HG02678 (cell line): ENCODE data around the gene BICC1.
A peak's percentile ranks its signal among the peaks of the same experiment; 100 is the strongest.

Source experiments
- ATAC-seq: cut with Tn5 transposase; IDR thresholded peaks from one replicate; pipeline ENCODE4 v1.9.1; 2021; ENCODE audit warnings: mild to moderate bottlenecking, moderate library complexity; ENCODE audit not compliant: unreplicated experiment

BICC1 gene

DNA sequence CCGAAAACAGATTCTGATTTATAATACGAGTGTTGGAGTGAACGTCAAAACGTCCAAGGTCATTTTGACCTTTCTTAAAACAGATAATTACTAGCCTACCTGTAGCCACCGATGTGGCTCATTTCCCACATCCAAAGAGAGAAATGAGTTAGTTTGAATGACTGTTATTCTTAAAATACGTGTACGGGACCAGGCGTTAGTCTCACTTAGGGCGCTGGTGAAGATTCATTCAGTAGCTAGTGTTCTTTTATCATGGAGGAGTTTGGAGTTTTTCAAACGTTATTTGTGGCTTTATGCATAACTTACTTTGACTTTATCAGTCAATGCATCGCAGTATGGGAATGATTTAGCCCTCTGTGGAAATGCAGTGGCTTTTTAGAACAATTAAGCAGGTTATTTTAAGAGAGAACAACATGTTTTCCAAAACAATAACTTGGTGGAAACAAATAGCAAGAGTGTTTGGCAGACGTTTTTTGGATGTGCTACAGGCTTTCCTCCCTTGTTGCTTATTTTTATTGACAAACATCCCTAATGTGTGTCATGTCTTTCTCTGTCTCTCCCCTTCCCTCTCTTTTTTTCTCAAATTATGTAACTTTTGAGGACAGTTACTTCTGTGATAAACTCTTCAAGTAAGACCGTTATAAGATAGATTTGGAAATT lies 1.6 kb downstream of the BICC1 start:
- no peak for ATAC-seq

DNA sequence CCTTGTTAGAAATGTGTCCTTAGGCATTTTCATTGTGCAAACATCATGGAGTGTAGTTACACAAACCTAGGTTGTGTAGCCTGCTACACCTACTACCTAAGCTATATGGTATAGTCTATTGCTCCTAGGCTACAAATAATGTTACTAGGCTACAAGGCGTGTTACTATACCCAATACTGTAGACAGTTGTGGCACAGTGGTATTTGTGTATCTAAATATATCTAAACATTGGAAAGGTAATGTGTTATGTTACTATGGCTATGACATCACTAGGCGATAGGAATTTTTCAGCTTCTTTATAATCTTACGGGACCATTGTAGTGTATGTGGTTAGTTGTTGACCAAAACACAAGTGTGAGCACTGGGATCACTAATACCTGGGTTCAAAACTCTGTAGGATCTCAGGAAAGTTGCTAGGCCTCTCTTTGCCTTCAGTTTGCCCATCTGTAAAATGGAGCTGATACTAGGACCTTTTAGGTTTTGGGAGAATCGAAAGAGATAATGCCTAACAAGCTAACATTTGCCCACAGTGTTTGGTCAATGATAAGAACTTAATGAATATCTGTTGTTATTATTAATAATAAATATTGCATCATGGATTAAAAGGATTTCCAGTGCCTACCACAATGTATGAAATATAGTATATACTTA lies 2.7 kb downstream of the BICC1 start:
- no peak for ATAC-seq

DNA sequence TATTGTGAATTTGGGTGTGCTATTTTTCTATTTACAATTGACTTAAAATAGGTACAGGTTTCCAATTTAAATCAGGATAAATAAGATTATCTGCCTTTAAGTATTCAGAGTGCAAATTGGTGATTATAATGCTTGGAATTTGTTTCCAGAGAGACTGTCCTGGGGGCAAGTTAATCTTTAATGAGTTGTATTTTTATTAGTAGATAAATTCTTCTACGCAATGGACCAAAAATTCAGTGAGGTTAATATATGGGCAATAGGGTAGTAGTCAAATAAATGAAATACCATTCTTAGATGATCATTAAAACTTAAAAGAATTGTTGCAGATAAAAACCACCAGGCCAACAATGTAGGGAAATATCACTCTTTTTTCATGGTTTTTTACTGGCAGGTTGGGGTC lies 3.4 kb downstream of the BICC1 start:
- no peak for ATAC-seq

DNA sequence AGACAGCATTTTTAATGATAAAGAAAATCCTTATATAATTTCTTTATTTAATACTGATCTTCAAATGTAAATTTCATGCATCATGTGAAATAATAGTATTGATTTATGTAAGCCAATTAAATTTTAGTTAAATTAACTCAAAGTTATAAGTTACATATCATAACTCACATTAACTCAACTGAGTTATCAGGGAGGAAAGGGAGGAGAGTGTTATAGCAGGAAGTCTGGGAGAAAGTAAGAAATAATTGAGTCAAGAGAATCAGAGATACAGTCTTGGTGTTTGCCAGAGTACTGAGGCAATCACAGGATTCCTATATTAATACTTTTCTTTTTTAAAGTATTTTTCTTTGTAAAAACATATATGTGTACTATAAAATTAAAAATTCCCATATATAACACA lies 4.0 kb downstream of the BICC1 start:
- ATAC-seq, result no peak

DNA sequence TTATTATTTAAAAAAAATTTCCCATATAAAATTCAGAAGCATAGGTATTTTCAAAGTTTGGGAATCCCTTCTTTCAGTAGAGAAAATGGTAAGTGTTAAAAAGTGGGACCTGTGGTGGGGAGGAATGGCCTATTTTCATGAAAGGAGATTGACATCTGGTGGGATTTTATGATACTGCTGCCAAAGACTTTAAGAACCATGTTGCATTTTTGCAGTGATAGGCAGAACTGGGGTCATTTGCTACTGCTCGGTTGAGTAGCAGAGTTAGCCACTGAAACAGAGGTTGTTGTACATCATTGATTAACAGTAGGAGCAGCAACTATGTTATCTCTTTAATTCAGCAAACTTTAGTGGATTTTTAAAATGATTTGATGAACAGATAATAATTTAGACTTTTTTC lies 4.4 kb downstream of the BICC1 start:
- no peak for ATAC-seq

DNA sequence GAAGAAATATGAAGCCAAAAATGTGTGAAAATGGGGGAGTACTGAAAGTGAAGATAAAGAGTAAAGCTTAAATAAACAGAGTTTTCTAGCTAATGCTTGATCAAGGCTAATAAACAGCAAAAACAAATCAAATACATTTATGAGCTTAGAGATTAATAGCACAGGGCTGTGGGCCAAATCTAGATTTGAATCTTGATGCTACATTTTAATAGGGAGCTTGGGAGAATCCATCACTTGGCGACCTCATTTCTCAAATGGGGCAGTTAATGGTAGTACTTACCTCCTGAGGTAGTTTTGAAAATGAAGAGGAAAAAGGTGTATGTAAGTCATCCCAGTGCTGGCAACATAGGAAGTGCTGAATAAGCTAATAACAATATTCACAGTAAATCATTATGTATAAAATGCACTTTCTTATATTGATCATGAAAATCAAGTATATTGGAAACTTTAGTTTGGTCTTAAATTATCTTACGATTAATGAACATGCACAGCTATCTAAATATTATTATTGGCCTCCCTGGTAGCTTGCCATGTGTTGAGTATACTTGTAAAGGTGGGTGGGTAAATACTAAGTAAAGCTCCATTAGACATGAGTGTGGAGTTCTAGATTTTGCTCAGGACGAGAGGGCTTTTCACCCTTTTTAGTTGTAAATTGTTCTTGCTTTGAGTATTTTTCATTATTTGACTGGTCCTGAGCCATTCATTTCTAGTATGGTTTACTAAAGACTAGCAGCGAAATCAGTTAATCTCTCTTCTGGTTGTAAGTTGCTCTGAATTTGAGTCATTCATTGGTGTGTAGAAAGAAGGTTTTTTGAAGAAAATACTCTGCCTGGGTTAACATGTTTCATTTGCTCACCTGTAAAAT lies 5.1 kb downstream of the BICC1 start:
- no peak for ATAC-seq

DNA sequence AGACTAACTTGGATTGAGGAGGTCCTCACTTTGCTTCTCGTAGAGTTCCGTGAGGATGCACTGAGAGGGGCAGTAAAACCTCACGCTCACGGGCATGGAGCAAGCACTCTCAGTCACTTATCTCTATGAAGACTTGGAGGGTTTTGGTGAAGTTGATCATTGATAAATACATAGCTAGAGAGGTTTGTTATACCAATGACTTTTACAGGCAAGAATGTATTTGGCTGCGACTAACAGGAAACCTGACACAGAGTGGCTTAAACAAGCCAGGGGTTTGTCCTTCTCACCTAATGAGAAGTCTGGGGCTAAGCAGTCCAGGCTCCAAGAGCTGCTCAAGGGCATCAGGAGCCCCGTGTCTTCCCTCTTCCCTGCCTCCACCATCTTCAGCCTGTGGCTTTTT lies 6.1 kb downstream of the BICC1 start:
- ATAC-seq, result no peak

DNA sequence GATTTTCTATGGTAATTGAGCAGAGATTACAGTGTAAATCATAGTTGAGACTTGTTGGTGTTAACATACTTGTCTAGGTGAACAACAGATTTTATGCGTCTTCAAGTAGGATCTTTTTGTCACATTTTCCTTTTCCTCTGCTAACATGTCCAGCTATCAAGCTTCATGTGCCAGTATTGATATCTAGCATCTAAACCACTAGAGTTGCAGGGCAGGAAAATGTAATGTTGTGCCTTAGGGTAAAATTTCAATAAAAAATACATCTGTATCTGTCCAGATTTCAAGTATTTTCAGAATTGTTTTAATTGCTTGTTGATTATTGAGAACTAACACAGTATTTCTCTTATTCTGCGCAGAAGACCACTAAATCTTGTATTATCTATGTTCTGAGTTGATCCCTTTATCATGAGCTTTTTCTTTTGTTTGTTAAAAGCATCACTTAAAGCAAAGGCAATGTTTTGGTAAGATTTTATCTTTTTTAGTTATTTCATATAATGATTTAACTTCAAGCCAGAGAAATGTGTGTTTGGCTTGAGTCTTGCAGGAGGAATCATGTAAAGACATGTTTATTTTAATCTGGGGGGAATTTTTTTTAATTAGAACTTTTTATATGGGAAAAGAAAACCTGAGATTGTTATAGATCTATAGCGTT lies 16.5 kb downstream of the BICC1 start:
- no peak for ATAC-seq

DNA sequence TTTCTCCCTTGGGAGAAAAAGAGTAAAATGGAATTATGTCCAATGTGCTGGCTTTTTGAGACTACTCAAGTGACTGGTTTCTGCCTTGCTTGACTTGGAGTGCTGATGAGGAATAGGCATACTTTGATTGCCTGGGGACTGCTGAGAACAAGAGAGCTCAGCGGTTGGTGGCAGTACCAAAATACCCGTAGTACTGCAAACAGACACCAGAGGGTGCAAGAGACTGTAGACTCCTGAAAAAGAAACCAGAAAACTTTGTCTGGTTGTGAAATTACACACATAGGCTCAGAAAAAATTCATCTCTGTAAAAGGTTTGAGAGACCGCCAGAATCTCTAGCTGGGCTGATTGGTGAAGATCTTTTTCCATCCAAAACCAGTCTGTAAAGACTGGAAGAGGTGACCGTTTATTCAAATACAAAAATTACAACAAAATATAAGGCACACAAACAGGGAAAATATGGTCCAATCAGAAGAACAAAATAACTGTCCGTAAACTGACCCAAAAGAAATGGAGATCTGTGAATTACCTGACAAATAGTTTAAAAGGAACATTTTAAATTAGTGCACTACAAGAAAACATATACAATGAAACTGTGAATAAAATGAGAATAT lies 18.5 kb downstream of the BICC1 start:
- ATAC-seq, result peak; percentile 96

DNA sequence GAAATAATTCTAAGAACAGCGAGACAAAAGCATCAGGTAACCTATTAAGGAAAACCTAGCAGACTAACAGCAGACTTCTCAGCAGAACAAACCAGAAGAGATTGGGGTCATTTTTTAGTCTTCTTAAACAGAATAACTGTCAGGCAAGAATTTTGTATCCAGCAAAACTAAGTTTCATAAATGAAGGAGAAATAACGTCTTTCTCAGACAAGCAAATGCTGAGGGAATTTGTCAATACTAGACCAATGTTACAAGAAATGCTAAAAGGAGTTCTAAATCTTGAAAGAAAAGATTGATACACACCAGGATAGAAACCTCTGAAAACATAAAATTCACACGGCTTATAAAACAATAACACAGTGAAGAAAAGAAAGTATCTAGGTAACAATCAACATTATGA lies 22.6 kb downstream of the BICC1 start:
- ATAC-seq, result no peak

DNA sequence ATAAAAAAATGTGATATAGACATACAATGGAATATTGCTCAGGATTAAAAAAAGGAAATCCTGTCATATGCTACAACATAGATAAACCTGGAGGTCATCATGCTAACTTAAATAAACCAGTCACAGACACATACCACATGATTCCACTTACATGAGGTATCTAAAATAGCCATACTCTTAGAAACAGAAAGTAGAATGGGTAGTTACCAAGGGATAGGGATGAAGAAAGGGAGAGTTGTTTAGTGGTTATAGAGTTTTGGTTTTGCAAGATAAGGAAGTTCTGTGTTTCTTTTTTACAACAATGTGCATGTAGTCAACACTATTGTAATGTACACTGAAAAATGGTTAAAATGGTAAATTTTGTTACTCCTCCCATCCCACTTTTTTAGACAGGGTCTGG lies 30.5 kb downstream of the BICC1 start:
- ATAC-seq, result no peak

DNA sequence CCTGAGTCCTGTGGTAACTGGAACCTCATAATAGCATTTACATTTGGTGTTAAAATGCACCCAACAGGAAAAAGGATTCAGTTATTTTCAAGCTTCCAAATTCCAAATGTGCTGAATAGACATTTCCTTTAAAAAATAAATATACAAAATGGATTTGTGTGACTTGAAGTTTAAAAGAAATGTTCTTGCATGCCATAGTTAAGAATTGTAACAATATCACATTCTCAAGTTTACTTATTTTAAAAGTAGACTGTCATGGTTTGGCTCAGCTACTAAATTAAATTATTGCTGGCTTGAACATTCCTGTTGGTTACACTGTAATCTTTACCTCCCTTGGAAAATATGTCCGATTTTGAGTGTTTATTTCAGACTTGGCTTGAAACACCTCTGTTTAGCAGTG lies 31.5 kb downstream of the BICC1 start:
- no peak for ATAC-seq

DNA sequence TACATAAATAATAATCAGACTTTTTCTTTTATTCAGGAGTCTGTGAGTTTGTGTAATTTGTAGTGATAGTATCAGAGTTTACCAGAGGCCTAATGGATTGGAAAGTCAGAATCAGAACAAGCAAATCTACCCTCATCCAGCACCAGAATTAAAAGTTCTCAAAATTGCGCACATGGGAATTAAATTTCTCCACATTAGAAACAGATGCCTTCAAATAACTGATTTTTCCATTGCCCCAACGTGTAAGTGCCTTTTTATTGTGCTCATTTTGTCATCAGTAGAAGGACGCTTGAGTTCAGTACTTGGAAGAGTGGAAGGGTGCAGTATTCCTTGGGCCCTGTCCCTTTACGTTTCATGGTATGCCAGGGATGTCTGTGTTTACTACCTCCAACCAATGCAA lies 32.8 kb downstream of the BICC1 start:
- ATAC-seq, result no peak

DNA sequence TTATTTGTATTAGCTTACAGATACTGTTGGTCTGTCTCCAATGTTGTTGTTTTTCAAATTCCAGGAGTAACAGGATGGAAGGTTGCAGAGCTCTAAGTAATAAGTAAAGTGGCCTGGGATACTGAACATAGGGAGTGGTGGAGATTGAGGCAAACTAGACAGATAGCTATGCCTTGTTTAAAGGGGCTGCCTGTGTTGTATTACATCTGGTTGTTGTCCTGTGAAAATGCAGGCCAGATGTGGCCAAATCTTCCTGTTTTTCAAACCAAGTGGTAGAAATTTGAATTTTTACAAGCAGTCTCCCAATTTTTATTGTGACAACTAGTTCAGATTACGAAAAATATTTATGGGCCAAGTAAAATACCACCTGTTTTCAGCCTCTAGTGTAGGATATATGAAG lies 33.5 kb downstream of the BICC1 start:
- ATAC-seq, result no peak

DNA sequence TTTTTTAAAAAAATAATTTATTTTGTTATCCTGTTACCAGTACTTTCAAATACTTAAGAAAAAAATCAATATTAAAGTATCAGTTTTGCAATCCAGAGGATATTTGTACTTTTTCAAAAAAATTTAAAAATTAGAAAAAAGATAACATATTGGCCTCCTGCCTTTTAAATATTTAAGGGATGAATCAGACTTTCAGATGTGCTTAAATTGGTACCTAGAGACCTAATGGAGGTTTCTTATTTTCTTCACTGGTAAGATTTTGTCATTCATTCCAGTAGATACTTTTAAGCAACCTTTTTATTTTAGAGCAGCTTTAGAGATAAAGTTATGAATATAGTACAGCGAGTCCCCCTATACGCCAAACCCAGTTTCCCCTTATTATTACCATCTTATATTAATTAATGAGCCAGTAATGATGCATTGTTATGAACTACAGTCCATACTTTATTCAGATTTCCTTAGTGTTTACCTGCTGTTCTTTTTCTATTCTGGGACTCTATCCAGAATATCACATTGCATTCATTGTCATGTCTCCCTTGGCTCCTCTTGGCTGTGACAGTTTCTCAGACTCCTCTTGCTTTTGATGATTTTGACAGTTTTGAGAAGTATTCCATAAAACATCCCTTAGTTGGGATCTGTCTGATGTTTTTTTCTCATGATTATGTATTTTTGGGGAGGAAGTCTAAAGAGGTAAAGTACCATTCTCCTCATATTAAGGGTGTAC lies 34.2 kb downstream of the BICC1 start:
- no peak for ATAC-seq

DNA sequence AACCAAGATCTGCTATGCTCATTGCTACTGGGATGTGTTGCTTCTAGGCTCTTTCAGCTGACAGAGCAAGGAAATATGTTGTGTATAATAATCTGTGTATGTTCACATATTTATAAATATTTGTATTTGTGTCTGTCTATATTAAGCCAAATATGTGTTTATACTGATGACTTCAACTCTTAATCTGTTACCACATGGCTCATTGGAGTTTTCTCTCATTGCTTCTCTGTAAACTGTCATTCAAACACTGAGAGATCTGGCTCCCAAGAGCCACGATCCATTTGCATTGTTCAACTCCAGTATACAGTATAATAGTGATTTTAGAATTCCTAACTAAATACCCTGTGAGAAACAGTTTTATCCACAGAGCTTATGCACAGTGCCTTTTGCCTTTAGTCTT lies 35.3 kb downstream of the BICC1 start:
- no peak for ATAC-seq

DNA sequence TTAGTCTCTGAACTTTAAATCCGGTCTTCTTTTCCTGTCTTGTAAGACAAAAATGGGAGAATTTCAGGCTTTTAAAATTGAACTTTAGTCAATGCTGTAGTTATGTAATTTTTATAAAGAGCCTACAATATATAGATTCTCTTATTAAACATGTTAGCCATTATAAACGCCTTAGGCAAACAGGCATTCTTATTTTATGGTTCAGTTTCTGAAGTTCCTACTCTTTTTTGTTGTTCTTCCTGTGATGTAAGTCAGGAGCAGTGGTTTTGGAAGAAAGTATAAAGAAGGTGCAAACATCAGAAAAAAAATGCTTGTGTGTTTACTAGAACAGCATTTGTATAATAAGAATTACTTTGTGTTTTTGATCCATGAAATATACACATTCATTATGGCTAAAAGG lies 41.6 kb downstream of the BICC1 start:
- ATAC-seq, result no peak

DNA sequence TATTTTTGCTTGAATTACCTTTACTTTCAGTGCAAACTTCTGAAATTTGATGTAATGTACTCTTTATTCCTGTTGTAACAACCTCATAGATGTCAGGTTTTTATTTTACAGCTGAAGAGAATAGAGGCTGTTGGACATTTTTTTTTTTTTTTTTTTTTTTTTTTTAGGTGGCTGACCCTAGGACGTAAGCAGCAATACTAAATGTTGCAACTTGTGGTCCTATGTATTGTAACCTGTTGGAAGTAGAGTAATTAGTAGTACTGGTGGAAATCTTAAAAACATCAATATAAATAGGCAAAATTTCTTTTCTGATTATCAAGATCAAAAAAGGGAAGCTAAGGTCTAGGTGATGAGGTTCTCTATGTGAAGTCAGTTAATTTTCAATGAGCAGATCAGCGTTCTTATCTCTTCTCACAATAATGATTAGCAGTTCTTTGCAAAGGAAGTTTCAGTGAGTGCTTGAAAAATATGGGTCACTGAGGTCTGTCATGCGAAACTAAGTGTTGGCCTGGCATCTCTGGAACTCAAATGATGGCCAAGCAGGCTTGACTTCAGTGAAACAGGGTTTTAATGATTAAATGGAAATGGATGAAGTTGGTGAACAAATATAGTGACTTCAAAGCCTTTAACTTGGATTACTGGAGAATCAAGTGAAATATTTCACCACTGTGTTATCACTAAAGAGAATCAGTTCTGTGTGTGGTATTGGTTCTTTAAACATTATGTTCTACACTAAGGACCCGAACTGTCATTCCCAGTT lies 42.7 kb downstream of the BICC1 start:
- ATAC-seq, result no peak

DNA sequence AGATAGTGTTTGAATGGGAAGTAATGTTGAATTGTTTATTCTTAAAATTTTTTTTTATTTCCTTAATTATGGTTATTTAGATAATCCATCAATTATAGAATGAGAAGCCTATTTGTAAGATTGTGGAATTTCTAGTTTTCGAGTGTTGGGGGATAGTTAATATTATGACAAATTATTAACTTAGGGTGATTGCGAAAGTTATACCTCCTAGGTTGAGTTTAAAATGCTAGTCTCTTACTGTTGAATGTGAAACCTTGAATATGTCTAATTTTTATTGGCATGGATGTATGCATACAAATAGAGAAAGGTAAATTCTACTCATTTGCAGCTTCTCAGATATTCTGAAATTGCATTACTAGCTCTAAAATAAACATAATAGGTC lies 43.2 kb downstream of the BICC1 start:
- ATAC-seq, result no peak
